Midbrain (tissue), 1 donor: ENCODE measurements around the gene PHF20.
"Not testable (repeated sequence)": the region's sequence is repeated elsewhere in the genome, so short reads cannot be mapped to it uniquely, and the experiment has no call there.

Source experiments
- DNase-seq: peaks from one replicate; lab custom pipeline; 2025; lab: John Stamatoyannopoulos, UW

PHF20 gene

DNA sequence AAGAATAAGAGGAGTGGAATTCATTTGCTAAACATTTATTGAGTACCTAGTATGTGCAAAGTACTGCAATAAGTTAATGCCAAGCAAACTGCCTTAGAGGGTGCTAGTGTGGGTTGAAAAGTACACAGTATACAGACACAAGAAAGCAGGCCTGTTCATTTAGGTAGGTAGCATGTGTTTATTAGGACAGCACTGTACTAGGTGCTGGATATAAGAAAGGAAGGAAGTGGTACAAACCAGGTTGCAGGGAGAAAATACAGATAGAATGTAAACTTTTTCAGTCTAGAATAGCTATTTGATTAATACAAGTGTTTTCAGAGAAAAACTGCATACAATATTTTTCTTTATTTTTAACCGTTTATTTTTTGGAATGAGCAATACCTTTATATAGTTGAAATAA, 68.1 kb downstream of the PHF20 start:
- no peak for DNase-seq

DNA sequence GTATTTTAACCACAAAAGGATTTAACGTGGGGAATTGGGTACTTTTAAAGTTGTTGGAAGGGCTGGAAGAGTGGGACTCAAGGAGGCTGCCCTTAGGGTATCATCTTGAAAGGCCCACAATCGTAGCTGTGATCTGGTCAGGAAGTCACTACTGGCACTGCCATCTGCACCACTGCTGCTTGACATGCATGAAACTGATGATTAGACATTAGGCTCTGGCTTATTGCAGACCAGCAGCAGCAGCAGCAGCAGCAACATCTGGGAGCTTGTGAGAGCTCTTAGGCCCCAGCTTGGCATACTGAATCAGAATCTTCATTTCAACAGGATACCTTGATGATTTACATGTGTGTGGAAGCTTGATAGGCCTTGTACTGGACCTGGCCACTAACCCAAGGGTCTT, 68.6 kb downstream of the PHF20 start:
- DNase-seq, result no peak

DNA sequence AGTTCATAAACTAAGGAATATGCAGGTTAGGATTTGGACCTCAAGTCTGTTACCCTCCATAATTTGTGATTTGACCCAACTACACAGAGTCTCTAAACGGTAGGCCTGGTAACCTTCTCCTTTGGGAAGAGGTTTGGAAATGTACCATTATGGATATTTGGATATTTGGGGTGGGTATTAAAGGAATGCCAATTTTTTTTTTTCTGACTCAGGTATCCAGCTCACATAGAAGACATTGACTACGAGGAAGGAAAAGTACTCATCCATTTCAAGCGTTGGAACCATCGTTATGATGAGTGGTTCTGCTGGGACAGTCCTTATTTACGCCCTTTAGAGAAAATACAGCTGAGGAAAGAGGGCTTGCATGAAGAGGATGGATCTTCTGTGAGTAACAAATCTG, 70.5 kb downstream of the PHF20 start:
- DNase-seq, result no peak

DNA sequence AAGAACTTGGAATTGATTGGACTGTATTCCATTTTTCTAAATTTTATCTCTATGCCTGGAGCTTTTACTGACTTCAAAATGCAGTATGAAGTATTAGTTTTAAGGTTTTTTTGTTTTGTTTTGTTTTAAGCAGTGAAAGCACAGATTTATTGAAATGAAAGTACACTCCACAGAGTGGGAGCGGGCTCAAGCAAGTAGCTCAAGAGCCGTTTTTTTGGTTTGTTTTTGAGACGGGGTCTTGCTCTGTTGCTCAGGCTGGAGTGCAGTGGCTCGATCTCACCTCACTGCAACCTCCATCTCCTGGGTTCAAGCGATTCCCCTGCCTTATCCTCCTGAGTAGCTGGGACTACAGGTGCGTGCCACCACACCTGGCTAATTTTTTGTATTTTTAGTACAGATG, 72.1 kb downstream of the PHF20 start:
- not testable (repeated sequence) for DNase-seq

DNA sequence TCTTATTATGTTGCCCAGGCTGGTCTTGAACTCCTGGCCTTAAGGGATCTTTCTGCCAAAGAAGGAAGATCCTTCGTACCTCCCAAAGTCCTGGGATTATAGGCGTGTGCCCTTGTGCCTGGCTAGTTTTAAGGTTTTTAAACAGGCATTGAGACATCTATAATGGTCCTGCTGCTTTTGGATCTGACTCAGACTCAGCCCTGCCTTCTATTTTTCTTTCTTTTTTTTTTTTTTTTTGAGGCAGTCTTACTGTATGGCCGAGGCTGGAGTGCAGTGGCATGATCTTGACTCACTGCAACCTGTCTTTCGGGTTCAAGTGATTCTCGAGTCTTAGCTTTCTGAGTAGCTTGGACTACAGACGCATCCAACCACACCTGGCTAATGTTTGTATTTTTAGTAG, 73.7 kb downstream of the PHF20 start:
- no peak for DNase-seq

DNA sequence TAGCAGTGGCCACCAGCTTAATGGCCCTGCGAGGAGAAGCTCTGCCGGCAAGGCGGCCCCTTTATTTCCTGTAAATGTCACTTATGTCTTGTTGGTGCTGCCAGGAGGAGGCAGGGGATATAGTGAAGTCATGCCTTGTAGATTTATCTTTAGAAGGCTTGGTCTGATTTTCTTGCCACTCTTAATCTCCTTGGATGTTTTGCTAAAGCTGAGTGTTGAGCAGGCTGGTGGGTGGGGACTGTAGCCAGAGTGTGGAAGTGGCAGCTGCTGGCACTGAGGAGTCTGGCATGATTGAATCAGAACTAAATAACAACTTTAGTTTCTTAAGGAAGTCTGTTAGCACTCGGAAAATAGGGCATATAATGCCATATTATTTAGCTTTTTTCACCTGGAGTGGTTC, 77.9 kb downstream of the PHF20 start:
- DNase-seq, result peak; percentile 14

DNA sequence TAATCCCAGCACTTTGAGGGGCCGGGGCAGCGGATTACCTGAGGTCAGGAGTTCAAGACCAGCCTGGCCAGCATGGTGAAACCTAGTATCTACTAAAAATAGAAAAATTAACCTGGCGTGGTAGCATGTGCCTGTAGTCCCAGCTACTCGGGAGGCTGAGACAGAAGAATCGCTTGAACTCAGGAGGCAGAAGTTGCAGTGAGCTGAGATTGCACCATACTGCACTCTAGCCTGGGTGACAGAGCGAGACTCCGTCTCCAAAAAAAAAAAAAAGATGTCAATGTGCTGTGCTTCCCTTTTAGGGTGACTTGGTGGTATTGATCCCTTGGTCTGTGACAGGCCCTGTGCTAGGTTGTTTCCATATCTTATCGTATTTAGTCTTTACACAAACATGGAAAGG, 79.8 kb downstream of the PHF20 start:
- not testable (repeated sequence) for DNase-seq

DNA sequence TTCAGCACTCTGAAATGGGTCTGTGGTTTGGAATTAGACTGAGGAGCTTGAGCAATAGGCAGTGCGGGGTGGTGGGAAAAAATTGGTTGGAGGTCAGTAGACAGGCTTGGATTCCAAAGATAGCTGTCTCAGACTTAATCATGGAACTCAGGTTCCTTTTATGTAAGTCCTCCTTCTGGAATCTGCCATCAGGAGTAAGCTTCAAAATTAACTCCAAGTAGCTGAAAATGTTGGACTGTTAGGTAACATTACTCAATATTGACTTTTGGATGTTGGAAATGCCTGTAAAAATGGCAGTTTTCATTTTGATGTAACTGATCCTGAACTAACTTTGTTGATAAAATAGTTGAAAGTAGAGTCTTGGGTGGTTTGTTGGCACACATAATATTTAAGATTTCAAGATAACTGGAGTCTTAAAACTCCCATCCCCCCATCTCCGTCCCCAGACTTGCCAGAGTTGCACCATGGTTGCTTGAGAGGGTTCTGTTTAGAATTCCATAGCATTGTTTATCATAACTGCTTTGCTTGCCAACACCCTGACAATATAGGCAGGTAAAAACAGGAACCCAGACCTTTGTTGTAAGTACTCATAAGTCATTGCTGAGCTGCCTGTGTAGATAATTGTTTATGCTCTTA, 83.0 kb downstream of the PHF20 start:
- DNase-seq, result no peak

DNA sequence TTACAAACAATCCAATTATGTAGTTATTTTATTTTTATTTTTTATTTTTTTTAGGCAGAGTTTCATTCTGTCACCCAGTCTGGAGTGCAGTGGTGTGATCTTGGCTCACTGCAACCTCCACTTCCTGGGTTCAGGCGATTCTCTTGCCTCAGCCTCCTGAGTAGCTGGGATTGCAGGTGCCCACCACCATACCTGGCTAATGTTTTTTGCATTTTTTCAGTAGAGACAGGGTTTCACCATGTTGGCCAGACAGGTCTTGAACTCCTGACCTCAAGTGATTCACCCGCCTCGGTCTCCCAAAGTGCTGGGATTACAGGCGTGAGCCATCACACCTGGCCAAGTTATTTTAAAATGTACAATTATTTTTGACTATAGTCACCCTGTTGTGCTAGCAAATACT, 83.8 kb downstream of the PHF20 start:
- DNase-seq, result not testable (repeated sequence)

DNA sequence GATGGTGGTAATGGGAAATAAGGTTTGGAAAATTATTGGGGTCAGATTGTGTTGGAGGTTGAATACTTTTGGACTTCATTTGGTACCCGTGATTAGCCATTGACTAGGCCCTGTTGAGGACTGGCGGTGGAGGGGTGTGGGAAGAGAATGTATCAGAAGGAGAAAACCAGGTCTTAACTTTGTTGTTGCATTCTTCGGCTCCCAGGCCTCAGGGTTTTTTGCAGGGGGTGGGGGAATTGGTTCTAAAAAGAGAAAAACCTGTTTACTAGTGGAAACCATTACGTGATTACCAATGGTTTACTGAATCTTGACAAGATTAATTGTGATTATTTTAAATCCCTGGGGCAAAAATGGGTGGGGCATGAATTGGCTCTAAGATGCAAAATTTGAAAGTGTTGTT, 85.1 kb downstream of the PHF20 start:
- no peak for DNase-seq

DNA sequence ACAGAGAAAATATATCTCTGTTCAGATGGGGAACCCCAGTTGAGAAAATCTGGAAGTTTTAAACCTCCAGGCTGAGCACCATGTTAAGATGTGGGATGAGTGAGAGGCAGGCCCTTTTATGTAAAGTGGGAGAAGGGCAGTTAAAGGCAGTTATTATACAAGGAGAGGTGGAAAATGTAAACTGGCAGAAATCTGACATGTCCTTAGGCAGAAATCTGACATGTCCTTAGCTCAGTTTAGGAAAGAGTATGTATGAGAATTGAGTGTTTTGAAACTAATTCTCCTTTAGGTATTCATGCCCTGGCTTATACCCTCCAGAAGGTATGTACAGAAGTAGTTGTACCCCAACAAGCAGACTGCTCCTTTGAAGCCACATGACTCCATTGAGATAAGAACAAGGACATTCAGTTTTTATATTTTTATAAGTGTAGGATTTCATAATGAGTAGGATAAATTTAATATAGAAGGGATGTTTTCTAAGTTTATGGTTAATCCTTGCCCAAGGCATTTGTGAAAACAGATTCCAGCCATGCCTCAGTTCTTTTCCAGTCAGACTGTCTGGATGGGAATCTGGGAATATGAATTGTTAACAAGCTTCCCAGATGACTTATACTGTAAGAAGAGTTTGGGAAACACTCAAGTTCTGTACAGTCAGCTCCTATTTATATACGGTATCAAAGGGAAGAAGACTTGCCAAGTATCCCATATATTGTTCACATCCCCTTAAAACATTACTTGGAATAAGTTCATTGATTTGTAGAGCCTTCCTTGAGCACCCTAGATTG, 94.8 kb downstream of the PHF20 start:
- no peak for DNase-seq

DNA sequence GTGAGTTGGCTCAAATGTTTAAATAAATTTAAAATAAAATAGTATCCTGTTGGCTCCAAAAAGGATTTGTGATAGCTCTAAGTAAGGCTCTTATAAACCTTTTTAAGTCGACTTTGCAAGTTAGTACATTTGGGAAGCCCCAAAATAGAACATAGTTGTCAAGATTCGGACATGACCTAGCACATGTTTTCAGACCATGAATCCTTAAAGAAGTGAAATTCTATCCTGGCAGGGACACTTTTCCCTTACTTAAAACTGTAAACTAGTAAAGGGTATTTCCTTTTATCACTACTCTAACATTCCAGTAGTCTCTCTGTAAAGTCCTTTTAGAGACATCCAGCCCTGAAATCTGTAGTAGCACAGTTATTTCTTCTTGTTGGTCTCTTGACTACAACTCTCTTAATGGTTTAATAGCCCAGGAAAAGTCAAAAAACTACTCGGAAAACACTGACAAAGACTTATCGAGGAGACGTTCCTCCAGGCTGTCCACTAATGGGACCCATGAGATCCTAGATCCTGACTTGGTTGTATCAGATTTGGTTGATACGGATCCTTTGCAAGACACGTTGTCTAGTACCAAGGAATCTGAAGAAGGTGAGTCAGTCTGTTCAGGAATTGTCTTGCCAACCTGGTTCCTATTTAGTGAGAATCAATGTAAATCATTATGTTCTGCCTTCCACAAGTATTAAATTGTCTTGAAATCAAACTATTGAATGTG, 98.9 kb downstream of the PHF20 start:
- DNase-seq, result no peak

DNA sequence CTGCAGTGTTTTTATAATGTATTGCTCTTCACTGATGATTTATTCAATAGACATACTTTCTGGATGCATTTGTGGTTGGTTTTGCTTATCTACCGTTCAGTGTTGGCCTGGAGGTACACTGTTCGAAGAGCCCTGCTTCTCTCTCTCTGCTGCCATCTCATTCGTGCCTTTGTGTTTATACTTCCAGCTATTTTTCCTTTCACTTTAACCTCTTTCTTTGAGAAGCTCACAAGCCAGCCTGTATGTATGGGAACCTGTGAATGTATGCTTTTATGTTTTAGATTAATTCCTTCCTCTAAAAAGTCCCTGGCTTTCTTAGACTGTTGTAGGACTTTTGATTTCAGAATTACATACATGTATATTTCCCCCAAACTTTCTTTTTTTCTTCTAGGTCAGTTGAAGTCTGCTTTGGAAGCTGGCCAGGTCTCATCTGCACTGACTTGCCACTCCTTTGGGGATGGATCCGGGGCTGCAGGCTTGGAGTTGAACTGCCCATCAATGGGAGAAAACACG, 99.5 kb downstream of the PHF20 start:
- no peak for DNase-seq

DNA sequence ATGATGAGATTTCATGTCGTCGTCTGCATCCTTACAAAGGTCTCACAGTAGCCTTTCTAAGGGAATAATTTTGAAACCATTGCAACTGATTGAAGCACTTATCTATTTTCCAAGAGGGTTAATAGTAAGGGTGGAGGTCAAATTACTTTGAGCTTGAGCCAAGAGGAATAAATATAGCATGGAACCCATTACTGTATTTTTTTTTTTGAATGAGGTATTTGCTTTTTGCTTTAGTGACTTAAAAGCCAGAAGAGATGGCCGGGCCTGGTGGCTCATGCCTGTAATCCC, 104.2 kb downstream of the PHF20 start:
- no peak for DNase-seq

DNA sequence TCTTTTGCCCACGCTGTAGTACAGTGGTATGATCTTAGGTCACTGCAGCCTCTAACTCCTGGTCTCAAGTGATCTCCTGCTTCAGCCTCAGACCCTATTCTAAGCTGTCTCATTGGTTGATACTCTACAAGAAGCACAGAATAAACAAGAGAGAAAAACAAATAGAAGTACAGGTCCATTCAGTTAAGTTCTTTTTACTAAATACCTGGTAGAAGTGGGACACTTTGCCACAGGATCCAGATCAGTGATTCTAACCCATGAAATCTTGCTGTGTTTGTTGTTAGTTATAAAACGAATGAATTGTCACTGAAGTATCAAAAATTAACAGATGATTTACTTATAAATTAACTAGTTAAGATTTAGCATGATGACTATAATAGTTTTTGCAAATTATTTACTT, 105.8 kb downstream of the PHF20 start:
- DNase-seq, result no peak

DNA sequence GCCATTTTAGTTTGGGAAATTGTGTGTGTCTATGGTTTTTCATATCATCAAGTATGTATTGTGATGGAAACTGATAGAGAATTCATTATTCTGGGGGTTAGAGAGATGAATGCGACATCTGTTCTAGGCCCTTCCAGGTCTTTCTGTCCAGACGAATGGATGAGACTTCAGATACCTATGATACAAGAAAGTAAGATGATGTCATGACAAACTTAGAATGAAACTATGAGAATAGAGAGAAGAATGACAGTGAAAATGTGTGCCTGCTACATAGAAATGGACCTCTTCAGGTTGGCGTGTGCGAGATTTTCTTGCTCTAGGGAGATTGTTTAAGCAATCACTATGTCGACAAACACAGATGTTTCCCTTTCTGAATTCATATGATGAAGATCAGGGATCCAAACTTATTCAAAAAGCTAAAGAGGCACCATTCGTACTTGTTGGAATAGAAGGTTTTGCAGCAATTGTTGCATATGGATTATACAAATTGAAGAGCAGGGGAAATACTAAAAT, 106.4 kb downstream of the PHF20 start:
- no peak for DNase-seq

DNA sequence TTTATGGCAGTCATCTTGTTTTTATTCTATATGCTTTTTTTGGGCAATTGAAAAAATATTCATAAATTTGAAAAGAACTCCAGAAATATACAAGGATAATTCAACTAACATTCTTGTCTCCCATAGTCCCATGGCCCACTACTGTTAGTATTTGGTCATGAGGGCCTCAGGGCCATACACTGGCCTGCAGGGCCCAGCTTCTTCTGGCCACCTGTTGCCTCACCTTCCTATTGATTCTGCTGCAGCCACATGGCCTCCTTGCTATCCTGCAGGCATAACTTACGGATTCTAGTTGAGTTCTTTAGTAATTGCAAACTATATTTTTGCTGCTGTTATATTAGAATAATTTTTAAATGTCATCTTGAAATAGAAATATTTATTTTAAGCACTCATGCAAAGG, 109.9 kb downstream of the PHF20 start:
- no peak for DNase-seq

DNA sequence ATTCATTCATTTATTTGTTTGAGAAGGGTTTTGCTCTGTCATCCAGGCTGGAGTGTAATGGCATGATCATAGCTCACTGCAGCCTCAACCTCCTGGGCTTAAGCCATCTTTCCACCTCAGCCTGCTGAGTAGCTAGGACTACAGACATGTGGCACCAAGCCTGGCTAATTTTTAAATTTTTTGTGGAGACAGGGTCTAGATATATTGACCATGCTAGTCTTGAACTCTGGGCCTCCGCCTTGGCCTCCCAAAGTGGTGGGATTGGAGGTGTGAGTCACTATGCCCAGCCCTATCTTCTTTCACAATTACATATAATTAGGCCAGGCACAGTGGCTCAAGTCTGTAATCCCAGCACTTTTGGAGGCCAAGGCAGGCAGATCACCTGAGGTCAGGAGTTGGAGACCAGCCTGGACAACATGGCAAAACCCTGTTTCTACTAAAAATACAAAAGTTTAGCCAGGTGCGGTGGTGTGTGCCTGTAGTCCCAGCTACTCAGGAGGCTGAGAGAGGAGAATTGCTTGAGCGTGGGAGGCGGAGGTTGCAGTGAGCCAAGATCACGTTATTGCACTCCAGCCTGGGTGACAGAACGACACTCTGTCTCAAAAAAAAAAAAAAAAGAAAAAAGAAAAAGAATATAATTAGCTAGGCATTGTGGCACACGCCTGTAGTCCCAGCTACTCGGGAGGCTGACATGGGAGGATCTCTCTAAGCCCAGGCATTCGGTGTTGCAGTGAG, 110.8 kb downstream of the PHF20 start:
- DNase-seq, result not testable (repeated sequence)

DNA sequence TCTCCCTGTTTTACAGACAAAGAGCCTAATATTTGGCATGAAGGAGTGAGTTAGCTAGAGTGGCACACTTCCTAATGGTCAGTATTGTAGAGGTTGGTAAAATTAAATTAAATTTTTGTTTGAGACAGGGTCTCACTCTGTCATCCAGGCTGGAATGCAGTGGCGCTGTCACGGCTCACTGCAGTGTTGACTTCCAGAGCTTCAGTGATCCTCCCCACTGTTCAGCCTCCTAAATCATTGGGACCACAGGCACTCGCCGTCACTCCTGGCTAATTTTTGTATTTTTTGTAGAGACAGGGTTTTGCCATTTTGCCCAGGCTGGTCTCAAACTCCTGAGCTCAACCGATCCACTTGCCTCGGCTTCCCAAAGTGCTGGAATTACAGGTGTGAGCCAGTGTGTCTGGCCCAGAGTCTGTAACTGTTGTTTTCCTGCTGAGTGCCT, 111.5 kb downstream of the PHF20 start:
- no peak for DNase-seq

DNA sequence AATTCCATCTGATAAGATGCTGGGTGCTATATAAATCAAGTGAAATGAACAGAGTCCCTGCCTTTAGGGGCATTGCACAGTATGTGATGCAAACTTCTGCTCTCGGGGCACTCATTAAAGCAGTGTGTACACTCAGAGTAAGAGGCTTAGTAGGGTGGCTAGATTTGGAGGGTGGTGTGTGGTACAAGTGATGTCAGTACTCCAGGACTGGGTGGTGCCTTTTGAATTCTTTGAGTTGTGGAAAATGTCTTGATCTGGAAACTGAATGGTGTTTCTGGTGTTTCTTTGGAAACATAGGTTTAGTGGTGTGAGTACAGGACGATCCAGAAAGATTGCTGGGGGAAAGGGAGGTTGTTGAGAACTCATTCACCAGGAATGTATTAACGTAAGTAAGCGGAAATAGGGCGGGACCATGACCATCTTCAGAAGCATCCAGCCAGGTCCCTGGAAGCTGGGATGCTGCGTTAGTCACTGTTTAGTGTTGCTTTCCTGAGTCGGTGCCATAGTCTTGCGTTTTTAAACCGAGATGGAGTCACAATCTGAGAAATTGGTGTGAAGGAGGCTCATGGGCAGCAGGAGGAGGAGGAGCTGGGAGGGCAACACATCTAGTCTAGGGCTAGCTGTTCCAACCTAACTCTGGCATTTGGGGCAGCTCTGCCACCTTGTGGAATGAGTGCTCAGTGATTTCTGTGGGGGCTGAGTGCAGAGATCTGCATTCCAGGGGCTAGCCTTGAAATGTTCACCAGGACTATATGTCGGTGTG, 112.1 kb downstream of the PHF20 start:
- DNase-seq, result peak; percentile 86

DNA sequence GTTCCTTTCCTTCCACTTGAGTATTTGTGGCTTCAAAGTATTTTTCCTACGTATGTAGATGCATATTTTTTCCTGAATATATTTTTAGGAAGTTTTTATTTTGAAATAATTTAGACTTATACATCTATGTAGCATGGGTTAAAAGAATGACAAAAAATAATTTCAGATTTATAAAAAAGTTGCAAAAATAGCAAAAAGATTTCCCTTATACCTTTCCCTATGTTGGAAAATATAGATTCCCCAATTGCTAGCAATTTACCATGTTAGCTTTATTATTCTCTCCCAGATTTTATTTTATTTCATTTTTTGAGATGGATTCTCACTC, 112.7 kb downstream of the PHF20 start:
- no peak for DNase-seq

DNA sequence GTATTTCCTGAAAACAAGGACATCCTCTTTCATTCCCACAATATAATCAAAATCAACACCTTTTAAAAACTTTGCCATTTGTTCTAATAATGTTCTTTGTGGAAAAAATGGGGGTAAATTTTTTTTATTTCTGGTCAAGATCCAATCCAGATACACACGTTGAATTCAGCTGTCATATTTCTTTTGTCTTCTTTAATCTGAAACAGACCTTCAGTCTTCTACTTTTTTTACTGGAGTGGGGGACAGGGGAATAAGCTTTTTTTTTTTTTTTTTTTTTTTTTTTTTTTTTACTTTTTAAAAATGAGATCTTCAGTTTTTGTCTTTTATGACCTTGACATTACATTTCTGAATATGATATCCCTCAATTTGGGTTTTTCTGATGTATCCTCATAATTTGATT, 113.4 kb downstream of the PHF20 start:
- DNase-seq, result no peak
